Stimulated activated CD4-positive, alpha-beta T cell treated with anti-CD3 and anti-CD28 coated beads, Interleukin-15, amount 100 ng/mL, for 1 hour (primary cell): ENCODE data around the gene ATF1.
"Not testable (repeated sequence)": the region's sequence is repeated elsewhere in the genome, so short reads cannot be mapped to it uniquely, and the experiment has no call there.

ENCODE experiments used
- DNase-seq, 2 donors: peaks; one replicate each; pipeline ENCODE4 v3.0.0-alpha.2; 2020; ENCODE audit warnings: low read depth in 1 of 2, low spot score in 1 of 2

The ATF1 gene

DNA sequence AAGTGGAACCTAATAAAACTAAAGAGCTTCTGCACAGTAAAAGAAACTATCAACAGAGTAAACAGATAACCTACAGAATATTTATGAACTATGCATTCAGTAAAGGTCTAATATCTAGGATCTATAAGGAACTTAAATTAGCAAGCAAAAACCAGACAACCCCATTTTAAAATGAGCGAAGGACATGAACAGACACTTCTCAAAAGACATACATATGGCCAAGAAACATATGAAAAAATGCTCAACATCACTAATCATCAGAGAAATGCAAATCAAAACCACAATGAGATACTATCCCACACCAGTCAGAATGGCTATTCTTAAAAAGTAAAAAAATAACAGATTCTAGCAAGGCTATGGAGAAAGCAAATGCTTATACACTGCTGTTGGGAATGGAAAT, 91.3 kb downstream of the ATF1 start:
- DNase-seq = not testable (repeated sequence)

DNA sequence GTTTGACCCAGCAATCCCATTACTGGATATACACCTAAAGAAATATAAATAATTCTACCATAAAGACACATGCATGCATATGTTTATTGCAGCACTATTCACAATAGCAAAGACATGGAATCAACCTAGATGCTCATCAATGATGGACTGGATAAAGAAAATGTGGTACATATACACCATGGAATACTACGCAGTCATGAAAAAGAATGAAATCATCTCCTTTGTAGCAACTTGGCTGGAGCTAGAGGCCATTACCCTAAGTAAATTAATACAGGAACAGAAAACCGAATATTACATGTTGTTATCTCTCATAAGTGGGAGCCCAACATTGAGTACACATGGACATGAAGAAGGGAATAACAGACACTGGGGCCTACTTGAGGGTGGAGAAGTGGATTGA, 91.8 kb downstream of the ATF1 start:
- DNase-seq = not testable (repeated sequence)

DNA sequence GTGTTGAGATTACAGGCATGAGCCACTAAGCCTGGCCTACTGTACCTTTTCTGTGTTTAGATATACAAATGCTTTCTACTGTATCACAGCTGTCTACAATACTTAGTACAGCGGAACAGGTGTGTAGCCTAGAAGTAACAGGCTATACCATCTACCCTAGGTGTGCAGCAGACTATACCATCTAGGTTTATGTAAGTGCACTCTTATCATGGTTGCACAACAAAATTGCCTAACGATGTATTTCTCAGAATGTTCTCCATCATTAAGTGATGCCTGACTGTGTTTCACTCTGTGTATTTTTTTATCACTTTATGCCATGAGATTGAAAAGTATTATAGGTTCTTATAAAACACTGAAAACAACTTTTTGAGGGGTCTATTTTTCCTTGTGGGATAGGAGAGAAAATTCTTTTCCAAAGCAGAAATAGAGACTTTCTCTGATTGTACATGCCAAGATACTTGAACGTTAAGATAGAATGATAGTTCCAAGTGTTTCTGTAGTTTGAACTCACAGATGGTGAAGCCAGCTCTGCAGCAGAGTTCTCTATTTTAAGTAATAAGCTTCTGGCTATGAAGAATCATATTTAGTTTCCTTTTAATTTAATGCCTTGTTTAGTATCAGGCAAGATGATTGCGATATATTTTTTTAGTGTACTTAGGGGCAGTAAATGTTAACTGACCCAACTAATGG, 95.9 kb downstream of the ATF1 start:
- DNase-seq = no peak

DNA sequence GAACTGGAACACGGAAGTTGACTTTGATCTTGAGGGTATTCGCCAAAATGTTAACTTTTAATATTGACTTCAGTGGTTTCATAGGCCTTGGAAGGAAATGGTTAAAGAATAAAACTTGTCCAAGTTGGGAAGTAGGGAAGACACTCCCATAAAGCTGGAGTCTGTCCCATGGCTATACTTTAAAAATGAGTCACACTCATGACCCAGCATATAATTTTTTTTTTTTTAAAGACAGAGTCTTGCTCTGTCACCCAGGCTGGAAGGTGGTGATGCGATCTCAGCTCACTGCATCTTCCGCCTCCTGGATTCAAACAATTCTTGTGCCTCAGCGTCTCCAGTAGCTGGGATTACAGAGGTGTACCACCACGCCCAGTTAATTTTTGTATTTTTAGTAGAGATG, 98.4 kb downstream of the ATF1 start:
- no peak for DNase-seq

DNA sequence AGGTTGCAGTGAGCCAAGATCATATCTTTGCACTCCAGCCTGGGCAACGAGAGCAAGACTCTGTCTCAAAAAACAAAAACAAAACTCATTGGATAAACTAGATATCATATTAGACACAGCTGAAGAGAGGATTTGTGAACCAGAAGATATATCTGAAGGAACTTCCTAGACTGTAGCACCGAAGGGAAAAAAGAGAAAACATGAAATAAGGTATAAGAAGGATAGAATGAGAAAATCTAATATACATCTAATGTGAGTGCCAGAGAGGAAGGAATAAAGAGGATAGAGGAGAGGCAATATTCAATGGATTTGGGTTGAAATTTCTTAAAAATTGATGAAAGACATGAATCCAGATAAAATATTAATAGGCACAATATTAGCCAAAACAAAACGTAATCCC, 101.4 kb downstream of the ATF1 start:
- DNase-seq = no peak

DNA sequence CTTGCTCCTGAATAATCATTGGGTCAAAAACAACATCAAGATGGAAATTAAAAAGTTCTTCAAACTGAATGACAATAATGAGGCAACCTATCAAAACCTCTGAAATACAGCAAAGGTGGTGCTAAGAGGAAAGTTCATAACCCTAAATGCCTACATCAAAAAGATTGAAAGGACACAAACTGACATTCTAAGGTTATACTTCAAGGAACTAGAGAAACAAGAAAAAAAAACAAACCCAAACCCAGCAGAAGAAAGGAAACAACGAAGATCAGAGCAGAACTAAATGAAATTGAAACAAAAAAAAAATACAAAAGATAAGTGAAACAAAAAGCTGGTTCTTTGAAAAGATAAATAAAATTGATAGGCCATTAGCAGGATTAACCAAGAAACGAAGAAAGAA, 105.0 kb downstream of the ATF1 start:
- not testable (repeated sequence) for DNase-seq
